ENCODE data around the gene CEBPA. TPM values are rescaled to one million over a fixed set of nuclear protein-coding genes. Genes with fewer than 3 reads are reported as not detected.

Gene CEBPA
- polyA plus RNA-seq, 2 donors, result 14.1 to 19.4 TPM

DNA sequence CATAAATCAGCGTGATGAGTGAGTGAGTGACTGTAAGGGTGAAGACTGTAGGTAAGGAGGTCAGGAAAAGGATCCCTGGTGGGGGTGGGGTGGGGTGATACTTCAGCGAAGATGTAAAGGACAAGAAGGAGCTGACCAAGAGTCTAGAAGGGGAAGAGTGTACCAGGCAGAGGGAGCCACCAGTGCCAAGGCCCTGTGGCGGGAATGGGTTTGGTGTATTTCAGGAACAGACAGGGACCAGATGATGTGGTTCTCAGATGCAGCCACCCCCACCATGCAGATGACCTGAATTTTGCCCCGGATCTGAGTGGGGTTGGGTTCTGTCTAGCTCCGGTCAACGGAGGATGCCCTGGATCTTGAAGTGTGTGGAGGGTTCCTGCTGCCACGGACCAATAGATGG is 46.6 kb downstream of the CEBPA start:
- no peak overlapping the region for H3K27ac ChIP-seq (ENCODE audit: low read depth in 2 of 2, low read length in 1 of 2)
- H3K9me3 ChIP-seq (ENCODE audit: control insufficient read depth in 2 of 2, insufficient read depth in 1 of 2, low read depth in 1 of 2, low read length in 1 of 2), result peaks cover 0 to 2% of the 10 kb centered on the region in 2 donors
- peaks cover 0 to 2% of the 10 kb centered on the region in 2 donors for H3K4me1 ChIP-seq (ENCODE audit: control insufficient read depth in 2 of 2, insufficient read depth in 2 of 2, low read length in 1 of 2)
- no peaks in the 10 kb centered on the region for H3K27me3 ChIP-seq (ENCODE audit: control insufficient read depth in 1 of 2, insufficient read depth in 2 of 2, low read length in 2 of 2)
- 84 to 87% methylated on average over 7 of the region's 7 CpGs for WGBS, 2 donors
- H3K4me3 ChIP-seq (ENCODE audit: low read depth in 1 of 2, low read length in 2 of 2), result no peak overlapping the region
- H3K36me3 ChIP-seq (ENCODE audit: control insufficient read depth in 2 of 2, insufficient read depth in 2 of 2, low read length in 1 of 2), result no peaks in the 10 kb centered on the region

DNA sequence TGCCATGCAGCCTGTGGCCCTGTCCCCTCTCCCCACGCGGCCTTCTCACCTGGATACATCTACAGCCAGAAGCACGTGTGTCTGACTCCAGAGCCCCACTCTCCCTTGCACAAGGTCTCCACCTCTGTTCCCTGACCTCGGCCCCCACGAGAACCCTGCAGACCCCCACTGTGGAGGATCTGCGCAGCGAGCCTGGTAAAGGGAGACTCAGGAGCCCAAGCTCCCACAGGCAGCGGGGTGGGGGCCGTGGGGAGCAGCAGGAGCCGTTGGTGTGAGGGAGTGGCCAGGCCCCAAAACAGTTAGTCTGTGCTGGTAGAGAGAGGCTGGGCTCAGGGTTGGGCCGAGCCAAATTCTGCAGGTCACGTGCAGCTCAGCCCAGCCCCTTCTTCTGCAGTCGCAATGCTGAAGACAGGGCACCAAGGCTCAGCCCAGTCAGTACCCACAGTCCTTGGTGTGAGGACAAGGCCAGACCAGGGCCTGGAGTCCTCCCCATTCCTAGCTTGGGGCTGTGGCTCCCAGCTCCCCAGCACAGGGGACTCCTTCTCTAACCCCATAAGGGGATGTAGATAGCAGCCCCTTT is 48.0 kb downstream of the CEBPA start:
- H3K27me3 ChIP-seq (ENCODE audit: control insufficient read depth in 1 of 2, insufficient read depth in 2 of 2, low read length in 2 of 2), result no peaks in the 10 kb centered on the region
- peaks cover 0 to 2% of the 10 kb centered on the region in 2 donors for H3K4me1 ChIP-seq (ENCODE audit: control insufficient read depth in 2 of 2, insufficient read depth in 2 of 2, low read length in 1 of 2)
- no peak overlapping the region for H3K27ac ChIP-seq (ENCODE audit: low read depth in 2 of 2, low read length in 1 of 2)
- peaks cover 0 to 5% of the 10 kb centered on the region in 2 donors for H3K9me3 ChIP-seq (ENCODE audit: control insufficient read depth in 2 of 2, insufficient read depth in 1 of 2, low read depth in 1 of 2, low read length in 1 of 2)
- WGBS, 2 donors, result 73 to 74% methylated on average over 13 of the region's 13 CpGs
- H3K4me3 ChIP-seq (ENCODE audit: low read depth in 1 of 2, low read length in 2 of 2), result no peak overlapping the region
- H3K36me3 ChIP-seq (ENCODE audit: control insufficient read depth in 2 of 2, insufficient read depth in 2 of 2, low read length in 1 of 2), result no peaks in the 10 kb centered on the region

DNA sequence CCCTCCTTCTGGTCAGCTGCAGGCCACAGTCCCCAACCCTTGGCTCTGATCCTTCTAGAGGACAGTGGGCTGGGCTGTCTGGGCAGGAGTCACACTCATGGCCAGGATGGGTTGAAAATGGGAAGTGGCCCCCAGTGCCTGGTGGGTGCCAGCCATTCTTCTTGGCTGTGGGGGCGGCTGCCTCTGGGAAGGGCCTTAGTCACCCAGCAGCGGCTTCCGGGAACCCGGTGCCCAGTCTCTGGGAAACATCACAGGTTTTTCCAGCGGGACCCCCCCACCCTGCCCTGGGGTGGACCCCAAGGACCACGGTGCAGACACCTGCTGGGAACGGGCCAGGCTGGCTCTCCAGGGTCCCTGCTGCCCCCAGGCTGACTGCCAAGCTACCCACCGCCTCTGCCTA is 49.4 kb downstream of the CEBPA start:
- H3K9me3 ChIP-seq (ENCODE audit: control insufficient read depth in 2 of 2, insufficient read depth in 1 of 2, low read depth in 1 of 2, low read length in 1 of 2), result peaks cover 0 to 5% of the 10 kb centered on the region in 2 donors
- no peaks in the 10 kb centered on the region for H3K36me3 ChIP-seq (ENCODE audit: control insufficient read depth in 2 of 2, insufficient read depth in 2 of 2, low read length in 1 of 2)
- 61 to 72% methylated on average over 3 to 8 of the region's 8 CpGs for WGBS, 2 donors
- H3K4me3 ChIP-seq (ENCODE audit: low read depth in 1 of 2, low read length in 2 of 2), result no peak overlapping the region
- peaks cover 0 to 2% of the 10 kb centered on the region in 2 donors for H3K4me1 ChIP-seq (ENCODE audit: control insufficient read depth in 2 of 2, insufficient read depth in 2 of 2, low read length in 1 of 2)
- no peak overlapping the region for H3K27ac ChIP-seq (ENCODE audit: low read depth in 2 of 2, low read length in 1 of 2)
- no peaks in the 10 kb centered on the region for H3K27me3 ChIP-seq (ENCODE audit: control insufficient read depth in 1 of 2, insufficient read depth in 2 of 2, low read length in 2 of 2)

DNA sequence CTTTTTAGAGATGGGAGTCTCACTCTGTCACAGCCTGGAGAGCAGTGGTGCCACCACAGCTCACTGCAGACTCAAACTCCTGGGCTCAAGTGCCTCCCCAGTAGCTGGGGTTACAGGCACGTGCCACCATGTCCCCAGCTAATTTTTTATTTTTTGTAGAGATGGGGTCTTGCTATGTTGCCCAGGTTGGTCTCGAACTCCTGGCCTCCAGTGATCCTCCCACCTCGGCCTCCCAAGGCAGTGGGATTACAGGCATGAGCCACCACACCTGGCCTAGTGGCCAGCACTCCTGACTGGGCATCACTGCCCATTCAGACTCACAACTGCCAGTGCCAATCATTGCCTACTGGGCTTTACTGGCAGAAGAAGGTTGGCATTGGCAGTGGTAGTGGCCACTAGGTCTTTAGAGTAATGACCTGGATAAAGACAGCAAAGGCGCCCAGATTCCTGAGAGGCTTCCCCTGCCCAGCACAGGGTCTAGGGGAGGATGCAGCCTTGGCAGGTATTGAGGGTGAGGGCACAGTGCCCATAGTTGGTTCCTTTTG is 49.8 kb downstream of the CEBPA start:
- H3K4me3 ChIP-seq (ENCODE audit: low read depth in 1 of 2, low read length in 2 of 2), result no peak overlapping the region
- peaks cover 0 to 2% of the 10 kb centered on the region in 2 donors for H3K4me1 ChIP-seq (ENCODE audit: control insufficient read depth in 2 of 2, insufficient read depth in 2 of 2, low read length in 1 of 2)
- no peaks in the 10 kb centered on the region for H3K36me3 ChIP-seq (ENCODE audit: control insufficient read depth in 2 of 2, insufficient read depth in 2 of 2, low read length in 1 of 2)
- WGBS, 2 donors, result 91 to 93% methylated on average over 4 of the region's 4 CpGs
- no peaks in the 10 kb centered on the region for H3K27me3 ChIP-seq (ENCODE audit: control insufficient read depth in 1 of 2, insufficient read depth in 2 of 2, low read length in 2 of 2)
- no peak overlapping the region for H3K27ac ChIP-seq (ENCODE audit: low read depth in 2 of 2, low read length in 1 of 2)
- peaks cover 0 to 5% of the 10 kb centered on the region in 2 donors for H3K9me3 ChIP-seq (ENCODE audit: control insufficient read depth in 2 of 2, insufficient read depth in 1 of 2, low read depth in 1 of 2, low read length in 1 of 2)

DNA sequence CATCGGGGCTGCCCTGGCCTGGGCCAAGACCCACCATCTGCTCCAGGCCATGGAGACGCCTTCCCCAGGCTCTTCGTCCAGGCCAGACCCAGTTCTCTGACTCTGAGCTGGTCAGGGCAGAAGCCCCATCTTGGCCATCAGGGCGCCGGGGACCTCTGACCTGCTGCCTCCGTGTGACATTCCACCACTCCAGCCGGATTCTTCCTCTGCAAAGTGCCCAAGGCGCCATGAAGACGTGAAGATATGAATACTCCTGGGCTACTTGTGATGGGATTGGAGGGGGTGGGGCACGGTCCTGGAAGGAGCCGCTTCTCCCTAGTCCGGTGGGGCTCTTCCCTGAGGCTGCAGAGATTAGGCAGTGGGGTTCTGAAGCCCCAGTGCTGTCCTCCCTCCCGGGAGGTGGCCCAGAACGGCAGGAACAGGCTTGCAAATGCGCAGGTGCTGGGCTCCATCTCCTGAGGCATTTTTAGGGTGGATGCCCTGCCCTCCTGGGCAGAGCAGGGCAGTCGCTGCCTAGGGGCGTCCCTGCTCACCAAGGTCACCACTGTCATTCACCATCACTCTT is 50.7 kb downstream of the CEBPA start:
- Histone ChIP-seq H3K4me1 (ENCODE audit: control insufficient read depth in 2 of 2, insufficient read depth in 2 of 2, low read length in 1 of 2) (peaks cover 0 to 2% of the 10 kb centered on the region in 2 donors), H3K27me3 (ENCODE audit: control insufficient read depth in 1 of 2, insufficient read depth in 2 of 2, low read length in 2 of 2) (no peaks in the 10 kb centered on the region), H3K36me3 (ENCODE audit: control insufficient read depth in 2 of 2, insufficient read depth in 2 of 2, low read length in 1 of 2) (no peaks in the 10 kb centered on the region), H3K27ac (ENCODE audit: low read depth in 2 of 2, low read length in 1 of 2) (no peak overlapping the region), H3K9me3 (ENCODE audit: control insufficient read depth in 2 of 2, insufficient read depth in 1 of 2, low read depth in 1 of 2, low read length in 1 of 2) (peaks cover 0 to 5% of the 10 kb centered on the region in 2 donors), H3K4me3 (ENCODE audit: low read depth in 1 of 2, low read length in 2 of 2) (no peak overlapping the region)
- WGBS, 2 donors, result 66 to 69% methylated on average over 17 of the region's 17 CpGs

DNA sequence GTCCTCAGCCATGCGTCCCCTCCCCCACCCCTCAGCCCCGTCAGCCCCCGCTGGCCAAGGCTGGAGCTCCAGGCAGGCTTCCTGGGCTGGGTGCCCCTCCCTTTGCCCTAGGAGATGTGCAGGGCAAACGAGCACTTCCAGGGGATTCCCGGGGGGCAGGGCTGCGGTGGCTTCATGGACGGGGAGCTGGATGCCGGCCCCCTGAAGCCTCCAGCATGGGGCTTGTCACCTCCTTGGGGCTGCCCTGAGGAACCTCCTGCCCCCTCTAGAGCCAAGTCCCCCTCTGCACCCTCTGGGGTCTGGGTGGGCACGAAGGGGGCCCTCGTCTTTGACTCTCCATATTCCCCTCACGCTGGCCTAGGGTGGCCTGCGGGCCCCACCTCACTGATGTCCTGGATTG is 51.3 kb downstream of the CEBPA start:
- H3K9me3 ChIP-seq (ENCODE audit: control insufficient read depth in 2 of 2, insufficient read depth in 1 of 2, low read depth in 1 of 2, low read length in 1 of 2), result peaks cover 0 to 6% of the 10 kb centered on the region in 2 donors
- no peak overlapping the region for H3K27ac ChIP-seq (ENCODE audit: low read depth in 2 of 2, low read length in 1 of 2)
- peaks cover 0 to 2% of the 10 kb centered on the region in 2 donors for H3K4me1 ChIP-seq (ENCODE audit: control insufficient read depth in 2 of 2, insufficient read depth in 2 of 2, low read length in 1 of 2)
- no peaks in the 10 kb centered on the region for H3K27me3 ChIP-seq (ENCODE audit: control insufficient read depth in 1 of 2, insufficient read depth in 2 of 2, low read length in 2 of 2)
- H3K4me3 ChIP-seq (ENCODE audit: low read depth in 1 of 2, low read length in 2 of 2), result no peak overlapping the region
- 50 to 56% methylated on average over 12 of the region's 12 CpGs for WGBS, 2 donors
- H3K36me3 ChIP-seq (ENCODE audit: control insufficient read depth in 2 of 2, insufficient read depth in 2 of 2, low read length in 1 of 2), result no peaks in the 10 kb centered on the region

DNA sequence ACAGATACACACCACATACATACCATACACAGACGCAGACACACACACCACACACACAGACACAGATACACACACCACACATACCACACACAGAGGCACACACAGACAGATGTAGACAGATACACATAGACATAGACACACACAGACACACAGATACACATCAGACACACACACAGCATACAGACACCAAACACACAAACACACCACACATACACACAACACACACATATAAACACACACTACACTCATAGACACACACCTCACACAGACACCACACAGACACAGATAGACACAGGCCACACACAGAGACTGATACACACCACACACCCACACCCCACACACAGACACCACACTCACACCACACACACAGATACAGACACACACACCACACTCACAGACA is 51.8 kb downstream of the CEBPA start:
- Histone ChIP-seq H3K9me3 (ENCODE audit: control insufficient read depth in 2 of 2, insufficient read depth in 1 of 2, low read depth in 1 of 2, low read length in 1 of 2) (peaks cover 0 to 8% of the 10 kb centered on the region in 2 donors), H3K4me1 (ENCODE audit: control insufficient read depth in 2 of 2, insufficient read depth in 2 of 2, low read length in 1 of 2) (peaks cover 0 to 2% of the 10 kb centered on the region in 2 donors), H3K27me3 (ENCODE audit: control insufficient read depth in 1 of 2, insufficient read depth in 2 of 2, low read length in 2 of 2) (no peaks in the 10 kb centered on the region), H3K36me3 (ENCODE audit: control insufficient read depth in 2 of 2, insufficient read depth in 2 of 2, low read length in 1 of 2) (no peaks in the 10 kb centered on the region), H3K4me3 (ENCODE audit: low read depth in 1 of 2, low read length in 2 of 2) (no peak overlapping the region), H3K27ac (ENCODE audit: low read depth in 2 of 2, low read length in 1 of 2) (no peak overlapping the region)
- 96 to 98% methylated on average over 1 of the region's 1 CpG for WGBS, 2 donors

Other genes with a start within 250 kb of the CEBPA start
- gene RHPN2, start 237.6 kb downstream of the CEBPA start, polyA plus RNA-seq, result under 1 TPM; 0.26 to 0.76 TPM
- 1 to 10 TPM; 4.3 to 5.2 TPM for gene GPATCH1, start 221.4 kb downstream of the CEBPA start, polyA plus RNA-seq
- not detected for gene WDR88, start 170.4 kb downstream of the CEBPA start, polyA plus RNA-seq
- 1 to 10 TPM; 4.1 to 5.7 TPM for gene LRP3, start 108.2 kb downstream of the CEBPA start, polyA plus RNA-seq
- under 1 TPM in 1 of 2 donors, not detected in 1; 0.04 TPM for gene SLC7A10, start 76.7 kb downstream of the CEBPA start, polyA plus RNA-seq
- 10 to 100 TPM; 18.3 to 20.6 TPM for gene CEBPG, start 71.2 kb upstream of the CEBPA start, polyA plus RNA-seq
- gene PEPD, start 219.3 kb upstream of the CEBPA start, polyA plus RNA-seq, result 10 to 100 TPM; 26.8 to 38.6 TPM

Measured in esophagus (tissue), 2 donors.